OCI-LY3 (cell line): ENCODE data around the gene SPTBN4.

Source experiments
- EZH2phosphoT487 ChIP-seq: fragments of 200-600 bp; shearing (Covaris generic); IDR thresholded peaks from 2 replicates; pipeline ENCODE4 v1.6.1; 2018; ENCODE audit warnings: antibody characterized with exemption, mixed run types, low read depth
- TF ChIP-seq, protein P1 (sequence below): fragments of 200-600, 300-600 bp; sonication (generic); IDR thresholded peaks from 2 replicates; pipeline ENCODE4 v1.5.1; 2014; ENCODE audit warnings: antibody characterized with exemption, low read length, low read depth

DNA sequence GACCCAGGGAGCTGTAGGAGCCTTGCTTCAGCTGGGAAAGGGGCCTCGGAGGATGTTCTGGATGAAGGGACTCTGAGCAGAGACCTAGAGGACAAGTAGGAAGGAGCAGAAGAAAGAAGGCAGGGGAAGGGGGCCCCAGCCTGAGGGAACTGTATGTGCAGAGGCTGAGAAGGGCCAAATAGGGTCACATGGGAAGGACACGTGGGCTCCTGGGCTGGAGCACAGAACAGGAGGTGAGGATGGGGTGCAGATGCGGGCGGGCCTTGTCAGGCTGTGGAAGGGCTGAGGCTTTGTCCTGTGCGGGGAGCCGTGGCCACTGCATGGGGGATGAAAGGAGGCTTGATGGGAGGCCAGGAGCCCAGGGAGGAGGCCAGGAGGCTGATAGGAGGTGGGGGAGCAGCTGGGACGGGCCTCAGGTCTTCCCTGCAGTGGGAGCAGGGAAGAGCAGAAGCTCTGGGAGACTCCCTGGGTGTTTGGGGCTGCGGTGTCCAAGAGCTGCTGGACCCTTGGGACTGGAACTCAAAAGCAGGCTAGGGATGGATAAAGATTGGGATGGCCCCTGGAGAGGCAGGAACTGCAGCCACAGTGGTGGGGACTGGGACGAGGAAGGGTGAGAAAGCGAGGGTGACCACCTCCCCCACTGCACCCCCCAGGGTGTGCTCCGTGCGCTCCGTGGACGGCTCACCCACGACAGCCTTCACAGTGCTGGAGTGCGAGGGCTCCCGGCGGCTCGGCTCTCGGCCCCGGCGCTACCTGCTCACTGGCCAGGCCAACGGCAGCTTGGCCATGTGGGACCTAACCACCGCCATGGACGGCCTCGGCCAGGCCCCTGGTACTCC lies 123.0 kb downstream of the SPTBN4 start:
- TF ChIP-seq, protein P1, sequence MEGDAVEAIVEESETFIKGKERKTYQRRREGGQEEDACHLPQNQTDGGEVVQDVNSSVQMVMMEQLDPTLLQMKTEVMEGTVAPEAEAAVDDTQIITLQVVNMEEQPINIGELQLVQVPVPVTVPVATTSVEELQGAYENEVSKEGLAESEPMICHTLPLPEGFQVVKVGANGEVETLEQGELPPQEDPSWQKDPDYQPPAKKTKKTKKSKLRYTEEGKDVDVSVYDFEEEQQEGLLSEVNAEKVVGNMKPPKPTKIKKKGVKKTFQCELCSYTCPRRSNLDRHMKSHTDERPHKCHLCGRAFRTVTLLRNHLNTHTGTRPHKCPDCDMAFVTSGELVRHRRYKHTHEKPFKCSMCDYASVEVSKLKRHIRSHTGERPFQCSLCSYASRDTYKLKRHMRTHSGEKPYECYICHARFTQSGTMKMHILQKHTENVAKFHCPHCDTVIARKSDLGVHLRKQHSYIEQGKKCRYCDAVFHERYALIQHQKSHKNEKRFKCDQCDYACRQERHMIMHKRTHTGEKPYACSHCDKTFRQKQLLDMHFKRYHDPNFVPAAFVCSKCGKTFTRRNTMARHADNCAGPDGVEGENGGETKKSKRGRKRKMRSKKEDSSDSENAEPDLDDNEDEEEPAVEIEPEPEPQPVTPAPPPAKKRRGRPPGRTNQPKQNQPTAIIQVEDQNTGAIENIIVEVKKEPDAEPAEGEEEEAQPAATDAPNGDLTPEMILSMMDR, result no peak
- no peak for TF ChIP-seq EZH2phosphoT487
